GM12874 (cell line): Measurements from ENCODE around the gene OR1S1.

Experiments
- TF ChIP-seq, protein P1 (sequence below): IDR thresholded peaks from 2 replicates; pipeline ENCODE4 v1.5.1; 2011; ENCODE audit warnings: low read depth, mild to moderate bottlenecking, control low read depth, low read length, moderate library complexity; ENCODE audit not compliant: insufficient read depth

OR1S1 gene

DNA sequence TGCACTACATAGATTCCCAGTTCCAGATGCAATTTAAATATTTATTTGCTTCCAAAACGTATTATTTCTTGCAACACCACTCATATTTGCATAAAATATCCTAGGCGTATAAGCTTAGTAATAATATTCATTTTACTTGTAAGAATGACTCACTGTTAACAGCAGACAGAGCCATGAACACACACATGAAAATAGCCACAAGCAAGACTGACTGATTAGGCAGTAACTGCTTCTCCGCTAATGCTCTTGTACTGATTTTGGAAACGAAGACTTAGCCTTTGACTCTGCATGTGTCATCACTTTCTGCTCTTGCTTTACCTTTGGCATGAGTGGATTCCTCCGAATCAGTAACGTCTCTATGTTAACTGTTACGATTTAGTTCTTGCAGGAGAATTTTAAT, 10.2 kb downstream of the OR1S1 start:
- TF ChIP-seq, protein P1, sequence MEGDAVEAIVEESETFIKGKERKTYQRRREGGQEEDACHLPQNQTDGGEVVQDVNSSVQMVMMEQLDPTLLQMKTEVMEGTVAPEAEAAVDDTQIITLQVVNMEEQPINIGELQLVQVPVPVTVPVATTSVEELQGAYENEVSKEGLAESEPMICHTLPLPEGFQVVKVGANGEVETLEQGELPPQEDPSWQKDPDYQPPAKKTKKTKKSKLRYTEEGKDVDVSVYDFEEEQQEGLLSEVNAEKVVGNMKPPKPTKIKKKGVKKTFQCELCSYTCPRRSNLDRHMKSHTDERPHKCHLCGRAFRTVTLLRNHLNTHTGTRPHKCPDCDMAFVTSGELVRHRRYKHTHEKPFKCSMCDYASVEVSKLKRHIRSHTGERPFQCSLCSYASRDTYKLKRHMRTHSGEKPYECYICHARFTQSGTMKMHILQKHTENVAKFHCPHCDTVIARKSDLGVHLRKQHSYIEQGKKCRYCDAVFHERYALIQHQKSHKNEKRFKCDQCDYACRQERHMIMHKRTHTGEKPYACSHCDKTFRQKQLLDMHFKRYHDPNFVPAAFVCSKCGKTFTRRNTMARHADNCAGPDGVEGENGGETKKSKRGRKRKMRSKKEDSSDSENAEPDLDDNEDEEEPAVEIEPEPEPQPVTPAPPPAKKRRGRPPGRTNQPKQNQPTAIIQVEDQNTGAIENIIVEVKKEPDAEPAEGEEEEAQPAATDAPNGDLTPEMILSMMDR: no peak

DNA sequence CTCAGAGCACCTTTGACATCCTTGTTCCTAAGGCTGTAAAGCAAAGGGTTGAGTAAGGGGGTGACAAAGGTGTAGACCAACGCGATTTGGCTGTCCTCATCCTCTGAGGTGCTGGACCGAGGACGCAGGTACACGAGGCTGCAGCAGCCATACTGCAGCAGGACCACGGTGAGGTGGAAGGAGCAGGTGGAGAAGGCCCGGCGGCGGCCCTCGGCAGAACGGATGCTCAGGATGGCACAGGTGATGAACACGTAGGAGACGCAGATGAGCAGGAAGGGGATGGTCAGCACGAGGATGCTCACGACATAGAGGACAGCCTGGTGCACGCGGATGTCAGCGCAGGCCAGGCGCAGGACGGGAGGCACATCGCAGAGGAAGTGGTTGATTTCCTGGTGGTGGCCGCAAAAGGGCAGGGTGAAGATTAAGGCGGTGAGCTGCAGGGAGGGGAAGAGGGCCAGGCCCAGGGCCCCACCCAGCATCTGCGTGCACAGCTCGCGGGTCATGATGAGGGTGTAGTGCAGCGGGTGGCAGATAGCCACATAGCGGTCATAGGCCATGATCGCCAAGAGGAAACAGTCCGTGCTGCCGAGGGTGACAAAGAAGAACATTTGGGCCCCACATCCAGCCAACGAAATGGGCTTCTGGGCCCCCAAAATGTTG, 15.6 kb downstream of the OR1S1 start:
- TF ChIP-seq, protein P1: no peak

DNA sequence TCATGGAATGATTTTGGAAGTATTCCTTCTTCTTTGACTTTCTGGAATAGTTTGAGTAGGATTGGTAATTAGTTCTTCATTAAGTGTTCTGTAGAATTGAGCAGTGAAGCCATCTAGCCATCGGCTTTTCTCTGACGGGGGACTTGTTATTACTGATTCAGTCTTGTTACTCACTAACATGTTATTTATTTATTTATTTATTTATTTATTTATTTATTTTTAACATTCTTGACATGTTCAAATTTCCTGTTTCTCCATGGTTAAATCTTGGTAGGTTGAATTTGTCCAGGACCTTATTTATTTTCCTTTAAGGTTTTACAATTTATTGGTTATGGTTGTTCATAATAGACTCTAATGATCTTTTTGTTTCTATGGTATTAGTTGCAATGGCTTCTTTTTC, 31.4 kb downstream of the OR1S1 start:
- TF ChIP-seq, protein P1: no peak

DNA sequence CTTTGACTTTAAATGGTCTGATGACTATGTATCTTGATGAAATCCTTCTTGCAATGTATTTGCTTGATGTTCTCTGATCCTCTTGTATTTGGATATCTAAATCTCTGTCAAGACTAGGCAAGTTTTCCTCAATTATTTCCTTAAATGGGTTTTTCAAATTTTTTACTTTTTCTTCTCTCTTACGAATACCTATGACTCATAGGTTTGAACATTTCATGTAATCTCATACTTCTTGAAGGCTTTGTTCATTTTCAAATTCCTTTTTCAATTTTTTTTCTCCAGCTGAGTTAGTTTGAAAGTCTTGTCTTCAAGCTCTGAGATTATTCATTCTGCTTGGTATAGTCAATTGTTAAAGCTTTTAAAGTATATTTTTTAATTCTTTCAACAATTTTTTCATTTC, 42.4 kb downstream of the OR1S1 start:
- TF ChIP-seq, protein P1: no peak

DNA sequence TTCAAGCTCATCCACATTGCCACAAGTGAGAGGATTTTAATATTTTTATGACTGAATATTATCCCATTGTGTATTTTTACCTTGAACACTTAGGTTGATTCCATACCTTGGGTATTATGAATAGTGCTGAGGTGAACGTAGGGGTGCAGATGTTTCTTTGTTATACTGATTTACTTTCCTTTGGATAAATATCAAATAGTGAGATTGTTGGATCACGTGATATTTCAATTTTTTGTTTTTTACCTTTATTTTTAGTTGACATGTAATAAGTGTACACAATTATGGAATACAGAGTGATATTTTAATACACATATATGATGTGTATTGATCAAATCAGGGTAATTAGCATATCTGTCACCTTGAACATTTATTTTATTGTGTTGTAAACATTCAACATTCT, 47.5 kb downstream of the OR1S1 start:
- TF ChIP-seq, protein P1: no peak
